AG04449 (cell line): Measurements from ENCODE around the gene PEMT.
"Not testable (repeated sequence)": the region's sequence is repeated elsewhere in the genome, so short reads cannot be mapped to it uniquely, and the experiment has no call there.

Source experiments
- CTCF ChIA-PET: fragments of 350-600 bp; formaldehyde crosslinking; extraction: SDS; loops from one replicate; lab custom pipeline; 2021; ENCODE audit warnings: antibody characterized with exemption; lab: Yijun Ruan, JAX
- POLR2A ChIA-PET: fragments of 400-600, 350-600 bp; formaldehyde crosslinking; extraction: SDS; loops from one replicate; lab custom pipeline; 2020; ENCODE audit warnings: antibody characterized with exemption, inconsistent platforms; lab: Yijun Ruan, JAX
- DNase-seq: peaks from one replicate; pipeline ENCODE4 v3.0.0-alpha.2; 2010; ENCODE audit warnings: low read depth, low spot score
- H3K4me3 ChIP-seq: 2 replicates; pipeline ENCODE4 v1.5.1; 2011; ENCODE audit warnings: low read depth, mild to moderate bottlenecking, control low read depth, low read length
- CTCF ChIP-seq: IDR thresholded peaks from one replicate; pipeline ENCODE4 v1.5.1; 2011; ENCODE audit warnings: mild to moderate bottlenecking, moderate library complexity, low read length, control low read depth, inconsistent platforms; ENCODE audit not compliant: insufficient read depth; ENCODE audit errors: missing control alignments

The PEMT gene

GRCh38 chr17:17591355-17592298, at the start of gene PEMT:
PEMT (minus strand) TSS chr17:17591708; CDS start chr17:17591626, 82 bp downstream.
- peak within 1 kb of the TSS; percentile 85 for H3K4me3 ChIP-seq
- DNase-seq = peak; percentile 94
- no peak for TF ChIP-seq CTCF
- ChIA-PET POLR2A (interaction anchor here (0.8 to 1.0 kb wide), 2 partner anchors 79 to 95 kb away, joined by 4 to 5 read pairs; partner anchors contain the start of gene RASD1), CTCF (interaction anchor here (1.0 to 6.7 kb wide), 10 partner anchors 11 to 237 kb away, joined by 3 to 42 read pairs (median 6); partner anchors contain the start of gene RASD1)

GRCh38 chr17:17639661-17640270, 48.3 kb upstream of the PEMT start:
- DNase-seq, H3K4me3 ChIP-seq, POLR2A ChIA-PET: not testable (repeated sequence)
- CTCF ChIA-PET = interaction anchor here (0.7 to 16.2 kb wide), 3 partner anchors 143 to 398 kb away, joined by 3 to 365 read pairs (median 67); partner anchors contain the start of gene RASD1

GRCh38 chr17:17638467-17638866, 47.0 kb upstream of the PEMT start:
- DNase-seq = no peak
- TF ChIP-seq CTCF = no peak
- H3K4me3 ChIP-seq = no peak overlapping the region
- POLR2A ChIA-PET = no interaction called here
- CTCF ChIA-PET = interaction anchor here (1.0 to 16.2 kb wide), 3 partner anchors 141 to 287 kb away, joined by 3 to 365 read pairs (median 13); no protein-coding TSS in a partner anchor

GRCh38 chr17:17636272-17636885, 44.9 kb upstream of the PEMT start:
- no peak for TF ChIP-seq CTCF
- H3K4me3 ChIP-seq = no peak overlapping the region
- DNase-seq = no peak
- ChIA-PET POLR2A (no interaction called here), CTCF (interaction anchor here (0.6 to 16.2 kb wide), 5 partner anchors 23 to 285 kb away, joined by 3 to 365 read pairs (median 4); no protein-coding TSS in a partner anchor)

GRCh38 chr17:17635537-17636271, 44.2 kb upstream of the PEMT start:
- CTCF ChIA-PET = interaction anchor here (1.0 to 16.2 kb wide), 4 partner anchors 18 to 284 kb away, joined by 3 to 365 read pairs (median 8); no protein-coding TSS in a partner anchor
- H3K4me3 ChIP-seq, POLR2A ChIA-PET, DNase-seq: not testable (repeated sequence)

GRCh38 chr17:17635126-17635525, 43.6 kb upstream of the PEMT start:
- ChIA-PET POLR2A (no interaction called here), CTCF (interaction anchor here (1.0 to 16.2 kb wide), 3 partner anchors 17 to 283 kb away, joined by 3 to 365 read pairs (median 13); no protein-coding TSS in a partner anchor)
- no peak for DNase-seq
- H3K4me3 ChIP-seq = no peak overlapping the region
- no peak for TF ChIP-seq CTCF
